GM12801 (cell line): ENCODE results near the gene SLC39A6.

ENCODE experiments used
- CTCF ChIP-seq: IDR thresholded peaks from one replicate; pipeline ENCODE4 v1.5.1; 2011; ENCODE audit warnings: control low read depth; ENCODE audit not compliant: insufficient read length; ENCODE audit errors: extremely low read depth

SLC39A6 gene

GRCh38 chr18:36129300-36130038 lies at the start of gene SLC39A6, which contains the start of gene ELP2:
SLC39A6 (minus strand) TSS chr18:36129340; CDS start chr18:36127007, 2,333 bp downstream.
ELP2 (plus strand) TSS chr18:36129899; CDS start chr18:36129934, 35 bp downstream.
- no peak for TF ChIP-seq CTCF

- TF ChIP-seq CTCF, result no peak
Measured at GRCh38 chr18:36177913-36178312, 48.8 kb upstream of the SLC39A6 start.

GRCh38 chr18:36176711-36177110 lies 47.6 kb upstream of the SLC39A6 start:
- TF ChIP-seq CTCF, result no peak

- TF ChIP-seq CTCF, result no peak
Measured at GRCh38 chr18:36176177-36176584, 47.0 kb upstream of the SLC39A6 start.

GRCh38 chr18:36175481-36175880 lies 46.3 kb upstream of the SLC39A6 start:
- no peak for TF ChIP-seq CTCF

GRCh38 chr18:36169938-36170337 lies 40.8 kb upstream of the SLC39A6 start:
- no peak for TF ChIP-seq CTCF

GRCh38 chr18:36167692-36168218 lies 38.6 kb upstream of the SLC39A6 start:
- no peak for TF ChIP-seq CTCF
